Measurements from ENCODE around the gene TROAP. TPM values are rescaled to one million over a fixed set of nuclear protein-coding genes. Genes with fewer than 3 reads are reported as not detected.
"Not testable (repeated sequence)": the region's sequence is repeated elsewhere in the genome, so short reads cannot be mapped to it uniquely, and the experiment has no call there.

Gene TROAP
- total and polyA plus RNA-seq, 2 experiments from 2014 or later: 46.4 to 47.5 TPM

- H3K4me1 ChIP-seq (ENCODE audit: insufficient read depth); H3K9me2 ChIP-seq (ENCODE audit: insufficient read depth); H3K36me3 ChIP-seq (ENCODE audit: insufficient read depth); H3K27ac Mint-ChIP-seq; DNase-seq (ENCODE audit: low spot score); H3K27me3 ChIP-seq (ENCODE audit: insufficient read depth); H3K4me3 ChIP-seq; H3K4me2 ChIP-seq; H4K20me1 ChIP-seq (replicated peaks; ENCODE audit: insufficient read depth); ATAC-seq; H3K27me3 Mint-ChIP-seq (ENCODE audit: insufficient read depth, low read depth, poor library complexity); H3F3A ChIP-seq (replicated peaks; ENCODE audit: low read depth); H3K4me1 Mint-ChIP-seq; H3K4me3 Mint-ChIP-seq; H3K36me3 Mint-ChIP-seq (ENCODE audit: low read depth); H3K9me3 Mint-ChIP-seq; H3K27ac ChIP-seq (ENCODE audit: low read depth); H2AFZ ChIP-seq: not testable (repeated sequence)
- H3K79me2 ChIP-seq (replicated peaks; ENCODE audit: insufficient read depth): peaks cover 50% of the 10 kb centered on the region
These were observed 57.1 kb downstream of the TROAP start for GRCh38 chr12:49380184-49380583.

Other genes with a start within 250 kb of the TROAP start
- gene DHH, start 228.5 kb upstream of the TROAP start, total RNA-seq (2014; rRNA removed; shearing (Covaris generic)): not detected in 2 replicates
- 0.09 TPM in 1 of 2 replicates, not detected in the other for gene DHH, start 228.5 kb upstream of the TROAP start, polyA plus RNA-seq (2016; fragmentation: Nextera tagmentation; extraction: Ambion mirVana)
- gene LMBR1L, start 212.4 kb upstream of the TROAP start, total RNA-seq (2014; rRNA removed; shearing (Covaris generic)): 33.9 and 57.0 TPM in 2 replicates
- 19.8 and 24.3 TPM in 2 replicates for gene LMBR1L, start 212.4 kb upstream of the TROAP start, polyA plus RNA-seq (2016; fragmentation: Nextera tagmentation; extraction: Ambion mirVana)
- gene TUBA1B, start 191.9 kb upstream of the TROAP start, total RNA-seq (2014; rRNA removed; shearing (Covaris generic)): 2,341 and 2,718 TPM in 2 replicates
- 1,008 and 1,116 TPM in 2 replicates for gene TUBA1B, start 191.9 kb upstream of the TROAP start, polyA plus RNA-seq (2016; fragmentation: Nextera tagmentation; extraction: Ambion mirVana)
- 386 and 424 TPM in 2 replicates for gene TUBA1A, start 134.2 kb upstream of the TROAP start, total RNA-seq (2014; rRNA removed; shearing (Covaris generic))
- gene TUBA1A, start 134.2 kb upstream of the TROAP start, polyA plus RNA-seq (2016; fragmentation: Nextera tagmentation; extraction: Ambion mirVana): 189 TPM in 2 replicates
- gene TUBA1C, start 58.2 kb upstream of the TROAP start, total RNA-seq (2014; rRNA removed; shearing (Covaris generic)): 608 and 728 TPM in 2 replicates
- 187 and 191 TPM in 2 replicates for gene TUBA1C, start 58.2 kb upstream of the TROAP start, polyA plus RNA-seq (2016; fragmentation: Nextera tagmentation; extraction: Ambion mirVana)
- 0.24 and 0.62 TPM in 2 replicates for gene PRPH, start 28.1 kb upstream of the TROAP start, total RNA-seq (2014; rRNA removed; shearing (Covaris generic))
- gene PRPH, start 28.1 kb upstream of the TROAP start, polyA plus RNA-seq (2016; fragmentation: Nextera tagmentation; extraction: Ambion mirVana): 0.36 and 0.43 TPM in 2 replicates
- gene C1QL4, start 13.9 kb downstream of the TROAP start, total RNA-seq (2014; rRNA removed; shearing (Covaris generic)): 0.12 TPM in 1 of 2 replicates, not detected in the other
- gene C1QL4, start 13.9 kb downstream of the TROAP start, polyA plus RNA-seq (2016; fragmentation: Nextera tagmentation; extraction: Ambion mirVana): not detected in 2 replicates
- 0.10 TPM in 1 of 2 replicates, not detected in the other for gene DNAJC22, start 23.6 kb downstream of the TROAP start, total RNA-seq (2014; rRNA removed; shearing (Covaris generic))
- gene DNAJC22, start 23.6 kb downstream of the TROAP start, polyA plus RNA-seq (2016; fragmentation: Nextera tagmentation; extraction: Ambion mirVana): not detected in 2 replicates
- gene SPATS2, start 44.2 kb downstream of the TROAP start, total RNA-seq (2014; rRNA removed; shearing (Covaris generic)): 20.6 and 28.1 TPM in 2 replicates
- gene SPATS2, start 44.2 kb downstream of the TROAP start, polyA plus RNA-seq (2016; fragmentation: Nextera tagmentation; extraction: Ambion mirVana): 54.0 and 61.0 TPM in 2 replicates
- gene KCNH3, start 215.8 kb downstream of the TROAP start, total RNA-seq (2014; rRNA removed; shearing (Covaris generic)): 0.12 and 0.52 TPM in 2 replicates
- 0.21 and 0.28 TPM in 2 replicates for gene KCNH3, start 215.8 kb downstream of the TROAP start, polyA plus RNA-seq (2016; fragmentation: Nextera tagmentation; extraction: Ambion mirVana)
- gene MCRS1, start 244.9 kb downstream of the TROAP start, total RNA-seq (2014; rRNA removed; shearing (Covaris generic)): 97.6 and 105 TPM in 2 replicates
- 134 and 139 TPM in 2 replicates for gene MCRS1, start 244.9 kb downstream of the TROAP start, polyA plus RNA-seq (2016; fragmentation: Nextera tagmentation; extraction: Ambion mirVana)